ENCODE results near the gene CA6. TPM values are rescaled to one million over a fixed set of nuclear protein-coding genes. Genes with fewer than 3 reads are reported as not detected.

Gene CA6
- total and polyA plus RNA-seq, 2 donors (not counting 1 experiment from before 2014, with no cell fraction given): not detected

DNA sequence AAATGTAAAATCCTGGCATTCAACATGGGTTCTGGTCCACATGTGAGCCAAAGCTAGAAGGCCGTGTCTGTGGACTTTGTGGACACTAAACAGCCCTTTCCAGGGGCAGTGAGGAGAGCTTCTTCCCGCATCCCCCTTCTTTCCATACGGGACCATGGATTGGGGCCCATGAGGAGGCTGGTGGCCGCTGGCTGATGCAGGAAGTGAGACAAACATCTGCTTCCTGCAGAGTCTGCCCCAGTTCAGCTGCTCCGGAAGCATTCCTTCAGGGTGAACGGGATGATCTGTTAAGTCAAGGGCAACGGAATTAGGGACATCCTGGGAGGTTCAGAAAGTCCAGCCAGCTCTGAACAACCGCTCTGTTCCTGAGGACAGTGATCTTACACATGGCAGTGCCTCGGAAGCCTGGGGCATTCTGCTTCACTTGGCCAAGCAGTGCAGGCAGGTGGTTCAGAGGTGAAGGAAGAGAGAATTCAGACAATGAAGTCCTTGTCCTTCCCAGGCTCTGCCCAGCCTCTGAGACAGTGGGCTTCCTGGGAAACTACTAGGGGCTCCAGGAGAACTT, 1.5 kb downstream of the CA6 start:
- ATAC-seq (ENCODE audit: low read depth) (no peak), DNase-seq (no peak)
- Histone ChIP-seq H2AFZ (ENCODE audit: insufficient read depth, low read depth, low read length, poor library complexity, severe bottlenecking) (no peak overlapping the region), H4K20me1 (ENCODE audit: control insufficient read depth, insufficient read depth, low read length, poor library complexity, severe bottlenecking) (no peaks in the 10 kb centered on the region), H3K4me3 (ENCODE audit: control extremely low read depth in 1 of 5, extremely low read depth in 1 of 5, insufficient read depth in 1 of 5, low read depth in 2 of 5, low read length in 4 of 5) (no peak overlapping the region), H3K4me2 (replicated peaks; ENCODE audit: low read depth, low read length, poor library complexity, severe bottlenecking) (no peak overlapping the region), H3K4me1 (ENCODE audit: control insufficient read depth in 2 of 2, insufficient read depth in 2 of 2, low read length in 2 of 2) (peaks cover 0 to 6% of the 10 kb centered on the region in 2 donors), H3K9me3 (ENCODE audit: control extremely low read depth in 1 of 3, control insufficient read depth in 2 of 3, insufficient read depth in 1 of 3, low read length in 2 of 3) (peaks cover 0 to 3% (median 0%) of the 10 kb centered on the region in 3 donors), H3K79me2 (ENCODE audit: control insufficient read depth, insufficient read depth, low read length) (no peaks in the 10 kb centered on the region), H3K9ac (ENCODE audit: low read length) (no peak overlapping the region), H3K27me3 (replicated peaks in 1 of 4; ENCODE audit: control extremely low read depth in 1 of 4, control insufficient read depth in 3 of 4, insufficient read depth in 4 of 4, low read length in 3 of 4) (no peaks in the 10 kb centered on the region), H3K36me3 (replicated peaks in 1 of 2; ENCODE audit: control extremely low read depth in 1 of 2, control insufficient read depth in 1 of 2, extremely low read depth in 1 of 2, insufficient read depth in 2 of 2, low read length in 1 of 2) (no peaks in the 10 kb centered on the region), H3K27ac (ENCODE audit: low read length in 2 of 2) (no peak overlapping the region)
- H3K27ac Mint-ChIP-seq: no peak overlapping the region
- no peaks in the 10 kb centered on the region for H3K4me1 Mint-ChIP-seq
- ChIA-PET POLR2A (interaction anchor here (0.6 kb wide), 1 partner anchor 86 kb away, joined by 5 read pairs; no protein-coding TSS in a partner anchor), CTCF (interaction anchor here (0.8 kb wide), 1 partner anchor 57 kb away, joined by 3 read pairs; no protein-coding TSS in a partner anchor)
- TF ChIP-seq, protein P1, sequence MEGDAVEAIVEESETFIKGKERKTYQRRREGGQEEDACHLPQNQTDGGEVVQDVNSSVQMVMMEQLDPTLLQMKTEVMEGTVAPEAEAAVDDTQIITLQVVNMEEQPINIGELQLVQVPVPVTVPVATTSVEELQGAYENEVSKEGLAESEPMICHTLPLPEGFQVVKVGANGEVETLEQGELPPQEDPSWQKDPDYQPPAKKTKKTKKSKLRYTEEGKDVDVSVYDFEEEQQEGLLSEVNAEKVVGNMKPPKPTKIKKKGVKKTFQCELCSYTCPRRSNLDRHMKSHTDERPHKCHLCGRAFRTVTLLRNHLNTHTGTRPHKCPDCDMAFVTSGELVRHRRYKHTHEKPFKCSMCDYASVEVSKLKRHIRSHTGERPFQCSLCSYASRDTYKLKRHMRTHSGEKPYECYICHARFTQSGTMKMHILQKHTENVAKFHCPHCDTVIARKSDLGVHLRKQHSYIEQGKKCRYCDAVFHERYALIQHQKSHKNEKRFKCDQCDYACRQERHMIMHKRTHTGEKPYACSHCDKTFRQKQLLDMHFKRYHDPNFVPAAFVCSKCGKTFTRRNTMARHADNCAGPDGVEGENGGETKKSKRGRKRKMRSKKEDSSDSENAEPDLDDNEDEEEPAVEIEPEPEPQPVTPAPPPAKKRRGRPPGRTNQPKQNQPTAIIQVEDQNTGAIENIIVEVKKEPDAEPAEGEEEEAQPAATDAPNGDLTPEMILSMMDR (IDR thresholded peaks at IDR 0.05): no peak
- TF ChIP-seq EZH2 (IDR thresholded peaks at IDR 0.05; ENCODE audit: borderline replicate concordance, insufficient read depth, low read depth, low read length, poor library complexity, severe bottlenecking): no peak
- peaks cover 9% of the 10 kb centered on the region for H3K27me3 Mint-ChIP-seq
- 33% methylated on average over 9 of the region's 9 CpGs for WGBS (ENCODE audit: insufficient coverage)
- H3K4me3 Mint-ChIP-seq: no peak overlapping the region
- intact Hi-C loops (cut with micrococcal nuclease): no loop called here
- no peaks in the 10 kb centered on the region for H3K9me3 Mint-ChIP-seq (ENCODE audit: insufficient read depth)

DNA sequence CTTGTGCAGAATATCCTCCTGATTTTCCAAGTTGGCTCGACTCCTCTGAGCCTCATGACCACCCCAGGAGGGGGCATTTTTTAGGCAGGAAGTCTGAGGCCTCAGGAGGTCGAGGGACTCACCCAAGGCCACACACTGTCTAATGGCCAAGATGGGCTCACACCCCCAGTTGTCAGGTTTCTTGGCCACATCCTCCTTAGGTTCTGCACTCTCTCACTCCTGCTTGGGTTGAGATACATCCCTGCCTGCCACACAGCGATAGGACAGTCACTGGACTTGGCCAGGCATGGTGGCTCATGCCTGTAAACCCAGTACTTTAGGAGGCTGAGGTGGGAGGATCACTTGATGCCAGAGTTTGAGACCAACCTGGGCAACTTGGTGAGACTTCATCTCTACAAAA, 4.6 kb downstream of the CA6 start:
- no peak for DNase-seq
- no peak for ATAC-seq (ENCODE audit: low read depth)
- H3K27ac ChIP-seq (ENCODE audit: low read length in 2 of 2): no peak overlapping the region
- CTCF ChIA-PET: no interaction called here
- no peak overlapping the region for H2AFZ ChIP-seq (ENCODE audit: insufficient read depth, low read depth, low read length, poor library complexity, severe bottlenecking)
- no peak for TF ChIP-seq EZH2 (IDR thresholded peaks at IDR 0.05; ENCODE audit: borderline replicate concordance, insufficient read depth, low read depth, low read length, poor library complexity, severe bottlenecking)
- TF ChIP-seq, protein P1 (IDR thresholded peaks at IDR 0.05): no peak
- Mint-ChIP-seq H3K27ac (no peak overlapping the region), H3K4me1 (no peaks in the 10 kb centered on the region), H3K27me3 (peaks cover 6% of the 10 kb centered on the region), H3K9me3 (ENCODE audit: insufficient read depth) (no peaks in the 10 kb centered on the region), H3K4me3 (no peak overlapping the region)
- no peak overlapping the region for H3K9ac ChIP-seq (ENCODE audit: low read length)
- H3K27me3 ChIP-seq (replicated peaks in 1 of 4; ENCODE audit: control extremely low read depth in 1 of 4, control insufficient read depth in 3 of 4, insufficient read depth in 4 of 4, low read length in 3 of 4): no peaks in the 10 kb centered on the region
- POLR2A ChIA-PET: interaction anchor here (0.6 kb wide), 1 partner anchor 581 kb away, joined by 3 read pairs; no protein-coding TSS in a partner anchor
- intact Hi-C loops (cut with micrococcal nuclease): no loop called here
- H4K20me1 ChIP-seq (ENCODE audit: control insufficient read depth, insufficient read depth, low read length, poor library complexity, severe bottlenecking): no peaks in the 10 kb centered on the region
- H3K4me3 ChIP-seq (ENCODE audit: control extremely low read depth in 1 of 5, extremely low read depth in 1 of 5, insufficient read depth in 1 of 5, low read depth in 2 of 5, low read length in 4 of 5): no peak overlapping the region
- no peaks in the 10 kb centered on the region for H3K36me3 ChIP-seq (replicated peaks in 1 of 2; ENCODE audit: control extremely low read depth in 1 of 2, control insufficient read depth in 1 of 2, extremely low read depth in 1 of 2, insufficient read depth in 2 of 2, low read length in 1 of 2)
- no peaks in the 10 kb centered on the region for H3K79me2 ChIP-seq (ENCODE audit: control insufficient read depth, insufficient read depth, low read length)
- no peak overlapping the region for H3K4me2 ChIP-seq (replicated peaks; ENCODE audit: low read depth, low read length, poor library complexity, severe bottlenecking)
- H3K9me3 ChIP-seq (ENCODE audit: control extremely low read depth in 1 of 3, control insufficient read depth in 2 of 3, insufficient read depth in 1 of 3, low read length in 2 of 3): peaks cover 0 to 3% (median 0%) of the 10 kb centered on the region in 3 donors
- H3K4me1 ChIP-seq (ENCODE audit: control insufficient read depth in 2 of 2, insufficient read depth in 2 of 2, low read length in 2 of 2): peaks cover 0 to 6% of the 10 kb centered on the region in 2 donors
- 47% methylated on average over 2 of the region's 3 CpGs for WGBS (ENCODE audit: insufficient coverage)
